A549 (cell line): Measurements from ENCODE around the gene RAP1GAP2. TPM values are rescaled to one million over a fixed set of nuclear protein-coding genes. Genes with fewer than 3 reads are reported as not detected.

ENCODE experiments used
- ATAC-seq, 2 experiments: fragments of 200-7000 bp in 1 of 2; fragments of >200 bp in 1 of 2; cut with Nextera tagmentation in 1 of 2; cut with Tn5 transposase in 1 of 2; 3 replicates each; pipeline versions ENCODE4 v1.8.0 to v1.9.1; 2018 to 2020; ENCODE audit warnings: mild to moderate bottlenecking in 1 of 2, moderate library complexity in 1 of 2
- CTCF ChIA-PET: fragments of 300-600 bp; sonication (Branson Sonifier 250); formaldehyde crosslinking; extraction: SDS; loops from one replicate; lab custom pipeline; 2021; ENCODE audit warnings: antibody characterized with exemption, inconsistent platforms; lab: Yijun Ruan, JAX
- POLR2A ChIA-PET: fragments of 350-600 bp; formaldehyde crosslinking; extraction: SDS; loops from one replicate; lab custom pipeline; 2021; ENCODE audit warnings: antibody characterized with exemption, inconsistent platforms; lab: Yijun Ruan, JAX
- DNase-seq, 2 experiments: peaks; one replicate each; pipeline versions ENCODE4 v3.0.0 to v3.0.0-alpha.2; 2011 to 2016; ENCODE audit warnings: low read depth in 1 of 2, low spot score in 1 of 2
- FAIRE-seq: peaks from 2 replicates; lab custom pipeline; 2011; peaks lifted over from hg19 to GRCh38; lab: Jason Lieb, UNC
- H3K27ac ChIP-seq, 2 experiments: fragments of >200 bp; sonication (Bioruptor Twin); formaldehyde crosslinking; 3 replicates each; pipeline ENCODE4 v1.5.1; 2016 to 2017
- H3K4me1 ChIP-seq: fragments of >200 bp; sonication (Bioruptor Twin); formaldehyde crosslinking; 3 replicates; pipeline ENCODE4 v1.6.1; 2016
- H3K4me2 ChIP-seq: fragments of >200 bp; sonication (Bioruptor Twin); formaldehyde crosslinking; 3 replicates; pipeline ENCODE4 v1.6.1; 2016
- H3K4me3 ChIP-seq: fragments of >200 bp; sonication (Bioruptor Twin); formaldehyde crosslinking; 3 replicates; pipeline ENCODE4 v1.5.1; 2016
- H3K9me3 ChIP-seq: fragments of >200 bp; sonication (Bioruptor Twin); formaldehyde crosslinking; 3 replicates; pipeline ENCODE4 v1.6.1; 2016
- BCL3 ChIP-seq: fragments of >200 bp; sonication (Bioruptor Twin); formaldehyde crosslinking; IDR thresholded peaks from 3 replicates; pipeline ENCODE4 v1.6.1; 2016
- CEBPB ChIP-seq, 2 experiments: fragments of >200 bp in 1 of 2; sonication (Bioruptor Twin) in 1 of 2; formaldehyde crosslinking in 1 of 2; IDR thresholded peaks; 2 replicates each; pipeline ENCODE4 v1.6.1; 2012 to 2016
- CHD2 ChIP-seq: fragments of 150-350 bp; IDR thresholded peaks from 2 replicates; pipeline ENCODE4 v1.6.1; 2014; ENCODE audit warnings: low read length; ENCODE audit not compliant: partially characterized antibody
- CHD4 ChIP-seq: fragments of 200-600 bp; sonication (generic); IDR thresholded peaks from 2 replicates; pipeline ENCODE4 v1.6.1; 2016; ENCODE audit warnings: antibody characterized with exemption, mild to moderate bottlenecking, borderline replicate concordance
- ESRRA ChIP-seq: fragments of 150-350 bp; IDR thresholded peaks from 2 replicates; pipeline ENCODE4 v1.6.1; 2014; ENCODE audit warnings: mild to moderate bottlenecking, low read length, borderline replicate concordance
- FOSB ChIP-seq: fragments of 250-450 bp; sonication (Bioruptor Pico); IDR thresholded peaks from 2 replicates; pipeline ENCODE4 v1.5.0; 2020; ENCODE audit warnings: mild to moderate bottlenecking, moderate library complexity
- HEYL ChIP-seq: fragments of 250-450 bp; sonication (Bioruptor Pico); IDR thresholded peaks from 2 replicates; pipeline ENCODE4 v1.8.0; 2021; ENCODE audit warnings: mild to moderate bottlenecking, moderate library complexity
- HOXB13 ChIP-seq: fragments of 250-450 bp; sonication (Bioruptor Pico); IDR thresholded peaks from 2 replicates; pipeline ENCODE4 v1.5.0; 2020; ENCODE audit warnings: low read depth, mild to moderate bottlenecking, moderate library complexity
- JUNB ChIP-seq: fragments of >200 bp; sonication (Bioruptor Twin); formaldehyde crosslinking; IDR thresholded peaks from 2 replicates; pipeline ENCODE4 v1.6.1; 2016
- KDM5A ChIP-seq: fragments of 200-600 bp; sonication (generic); IDR thresholded peaks from 2 replicates; pipeline ENCODE4 v1.6.1; 2016; ENCODE audit warnings: antibody characterized with exemption, mild to moderate bottlenecking
- MAFK ChIP-seq: fragments of 450-650 bp; IDR thresholded peaks from 2 replicates; pipeline ENCODE4 v1.6.1; 2014; ENCODE audit not compliant: partially characterized antibody
- MYC ChIP-seq: IDR thresholded peaks from 2 replicates; pipeline ENCODE4 v1.6.1; 2012; ENCODE audit warnings: mild to moderate bottlenecking, inconsistent platforms, low read length, improper control_type of control experiment, borderline replicate concordance
- PBX3 ChIP-seq: IDR thresholded peaks from 2 replicates; pipeline ENCODE4 v1.6.1; 2012
- PHF8 ChIP-seq: fragments of 200-600 bp; sonication (generic); IDR thresholded peaks from 2 replicates; pipeline ENCODE4 v1.6.1; 2016; ENCODE audit warnings: low read depth, mild to moderate bottlenecking, antibody characterized with exemption, moderate library complexity, borderline replicate concordance
- POLR2A ChIP-seq: IDR thresholded peaks from 2 replicates; pipeline ENCODE4 v1.6.1; 2012; ENCODE audit warnings: mild to moderate bottlenecking, low read length
- POLR2AphosphoS2 ChIP-seq: conservative IDR thresholded peaks from 2 replicates; pipeline ENCODE4 v1.6.1; 2012; ENCODE audit warnings: low read length, improper control_type of control experiment, inconsistent platforms
- REST ChIP-seq: fragments of 200-600 bp; sonication (generic); IDR thresholded peaks from 2 replicates; pipeline ENCODE4 v1.6.1; 2016; ENCODE audit warnings: antibody characterized with exemption, mild to moderate bottlenecking, moderate library complexity
- RFX5 ChIP-seq: fragments of 450-650 bp; IDR thresholded peaks from 2 replicates; pipeline ENCODE4 v1.7.1; 2014; ENCODE audit warnings: antibody characterized with exemption, mild to moderate bottlenecking, moderate library complexity
- SMC3 ChIP-seq: fragments of >200 bp; sonication (Bioruptor Twin); formaldehyde crosslinking; IDR thresholded peaks from 3 replicates; pipeline ENCODE4 v1.6.1; 2018; ENCODE audit warnings: inconsistent platforms
- SREBF2 ChIP-seq: fragments of 450-650 bp; IDR thresholded peaks from 2 replicates; pipeline ENCODE4 v1.6.1; 2014; ENCODE audit warnings: mild to moderate bottlenecking, moderate library complexity
- WGBS: methylation state at CpG from one replicate; pipeline ENCODE4 v1.1.6; 2017; ENCODE audit errors: missing lambda C conversion rate; 5-methylcytosine and 5-hydroxymethylcytosine counted together
- polyA plus RNA-seq, 4 experiments: library from polyadenylated mRNA; depleted of rRNA in 3 of 4; stranded (reverse); fragments of >200 nt; fragmentation: RNase III in 1 of 4; extraction: RNeasy Plus Mini Kit Qiagen cat#74134 plus additional on column Dnase treatment in 1 of 4; gene quantifications; 2 replicates in 3 of 4; 3 replicates in 1 of 4; pipeline ENCODE4 v1.2.3, GENCODE V29; 2011 to 2017
- TF ChIP-seq, protein P1 (sequence below): IDR thresholded peaks from 2 replicates; pipeline ENCODE4 v1.6.1; 2012
- TF ChIP-seq, protein P2 (sequence below): IDR thresholded peaks from 2 replicates; pipeline ENCODE4 v1.6.1; 2012; ENCODE audit warnings: low read depth, borderline replicate concordance

RAP1GAP2 gene
- polyA plus RNA-seq, 2 of the 4 experiments (the other 2 are of a cell fraction), result 8.3 to 20.8 TPM

DNA sequence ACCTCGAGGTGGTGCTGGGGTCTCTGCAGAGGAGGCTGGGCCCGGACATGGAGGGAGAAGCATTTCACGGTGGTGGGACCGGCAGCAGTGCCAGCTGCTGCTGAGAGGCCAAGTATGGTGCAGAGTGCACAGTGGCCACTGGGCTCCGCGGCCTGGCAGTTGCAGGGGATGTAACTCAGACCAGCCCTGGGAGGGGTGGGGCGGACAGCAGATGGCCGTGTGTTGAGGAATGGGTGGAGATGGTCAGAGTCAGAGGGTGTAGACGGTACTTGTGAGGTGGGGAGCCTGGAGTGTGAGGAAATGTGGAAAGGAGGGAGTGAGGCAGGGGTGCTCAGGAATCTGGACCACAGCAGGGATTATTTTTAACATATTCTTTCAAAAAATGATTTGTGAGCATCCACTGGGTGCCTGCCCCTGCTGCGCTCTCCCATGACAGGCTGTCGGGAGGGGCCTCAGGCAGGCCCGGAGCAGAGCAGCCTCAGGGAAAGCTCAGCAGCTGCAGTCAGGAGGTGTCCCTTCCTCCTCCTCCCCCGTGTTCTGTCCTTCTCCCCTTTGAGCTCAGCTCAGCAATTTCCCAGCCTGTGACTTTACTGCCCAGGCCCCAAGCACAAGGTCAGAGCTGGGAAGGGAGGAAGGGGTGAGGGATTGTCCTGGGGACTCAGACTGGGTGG, 113.1 kb downstream of the RAP1GAP2 start:
- POLR2A ChIA-PET, result no interaction called here

DNA sequence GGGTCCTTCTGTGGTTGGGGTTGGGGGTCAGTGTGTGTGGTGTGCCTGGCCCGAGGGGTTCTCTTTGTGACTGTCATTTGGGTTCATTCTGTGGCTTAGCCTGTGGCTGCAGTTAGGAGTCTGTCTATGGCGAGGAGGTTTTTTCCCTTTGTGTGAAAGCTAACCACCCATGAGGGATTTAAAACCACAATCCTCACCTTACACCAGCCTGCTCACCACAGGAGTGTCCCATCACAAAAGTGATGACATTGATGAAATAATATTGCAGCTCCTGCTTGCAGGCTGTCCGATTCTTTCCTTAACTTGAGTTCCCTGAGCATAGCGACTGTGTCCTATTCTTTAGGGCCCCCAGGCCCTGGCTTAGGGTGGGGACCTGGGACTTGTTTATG, 113.6 kb downstream of the RAP1GAP2 start:
- DNase-seq (no peak), ATAC-seq (0 out of 6 replicates have a peak, but pooled peaks of 1 of the 2 experiments have one; percentile 8)
- no peak overlapping the region for H3K4me3 ChIP-seq
- H3K27ac ChIP-seq, result no peak overlapping the region
- POLR2A ChIA-PET, result no interaction called here
- WGBS, result 88% methylated on average over 4 of the region's 4 CpGs
- H3K9me3 ChIP-seq, result no peaks in the 10 kb centered on the region
- CTCF ChIA-PET, result interaction anchor here (0.6 to 1.6 kb wide), 6 partner anchors 11 to 61 kb away, joined by 3 to 6 read pairs (median 4); no protein-coding TSS in a partner anchor
- TF ChIP-seq MAFK (peak; percentile 26), HEYL (CRISPR knock-in tag) (no peak), POLR2A (no peak)
- TF ChIP-seq, protein P1, sequence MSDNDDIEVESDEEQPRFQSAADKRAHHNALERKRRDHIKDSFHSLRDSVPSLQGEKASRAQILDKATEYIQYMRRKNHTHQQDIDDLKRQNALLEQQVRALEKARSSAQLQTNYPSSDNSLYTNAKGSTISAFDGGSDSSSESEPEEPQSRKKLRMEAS, result no peak
- TF ChIP-seq, all 56 proteins: peak for 1
- Histone ChIP-seq H3K4me1 (no peaks in the 10 kb centered on the region), H3K4me2 (no peak overlapping the region)
- no peak for FAIRE-seq

More for the DNA sequence above, 113.1 kb downstream of the RAP1GAP2 start:
- TF ChIP-seq PBX3 (no peak), POLR2AphosphoS2 (no peak), HOXB13 (CRISPR knock-in tag) (no peak), SMC3 (no peak), RFX5 (no peak), BCL3 (no peak), CEBPB (IDR thresholded peaks at IDR 0.05) (no peak), ESRRA (no peak), KDM5A (no peak), JUNB (no peak), PHF8 (no peak), FOSB (CRISPR knock-in tag) (no peak), CHD4 (no peak), SREBF2 (no peak), CHD2 (no peak), MYC (no peak), REST (no peak)
- TF ChIP-seq, protein P2, sequence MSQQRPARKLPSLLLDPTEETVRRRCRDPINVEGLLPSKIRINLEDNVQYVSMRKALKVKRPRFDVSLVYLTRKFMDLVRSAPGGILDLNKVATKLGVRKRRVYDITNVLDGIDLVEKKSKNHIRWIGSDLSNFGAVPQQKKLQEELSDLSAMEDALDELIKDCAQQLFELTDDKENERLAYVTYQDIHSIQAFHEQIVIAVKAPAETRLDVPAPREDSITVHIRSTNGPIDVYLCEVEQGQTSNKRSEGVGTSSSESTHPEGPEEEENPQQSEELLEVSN, result no peak
- TF ChIP-seq, all 56 proteins: peak for 0
- no peak overlapping the region for H3K27ac ChIP-seq
- H3K4me2 ChIP-seq, result no peak overlapping the region
- ATAC-seq (peak; percentile 25 to 35; a peak in 3 of 6 replicates), DNase-seq (no peak), FAIRE-seq (no peak)
- CTCF ChIA-PET, result interaction anchor here (0.6 to 1.6 kb wide), 9 partner anchors 11 to 104 kb away, joined by 3 to 6 read pairs (median 4); no protein-coding TSS in a partner anchor
- H3K9me3 ChIP-seq, result no peaks in the 10 kb centered on the region
- 80% methylated on average over 13 of the region's 13 CpGs for WGBS
- H3K4me3 ChIP-seq, result no peak overlapping the region
- no peaks in the 10 kb centered on the region for H3K4me1 ChIP-seq
